CD4-positive, alpha-beta memory T cell (primary cell): Measurements from ENCODE around the gene CXorf38. TPM values are rescaled to one million over a fixed set of nuclear protein-coding genes. Genes with fewer than 3 reads are reported as not detected.

Experiments used
- polyA plus RNA-seq, 2 donors: library from polyadenylated mRNA; unstranded; fragments of 300-500 nt; fragmentation: Illumina TruSeq; gene quantifications; one replicate each; pipeline ENCODE4 v1.2.3, GENCODE V29; 2021
- total RNA-seq, 2 experiments: library from RNA; stranded (reverse); gene quantifications; one replicate each; pipeline ENCODE4 v1.2.3, GENCODE V29; 2021

Gene CXorf38
- total and polyA plus RNA-seq, 4 experiments from 2014 or later, result 25.7 to 38.7 (median 27.0) TPM

Other genes with a start within 250 kb of the CXorf38 start
- 10 to 100 TPM; 80.9 to 86.5 TPM for gene ATP6AP2, start 66.6 kb downstream of the CXorf38 start, total RNA-seq
- gene ATP6AP2, start 66.6 kb downstream of the CXorf38 start, polyA plus RNA-seq, result 100 to 1,000 TPM; 191 to 254 TPM
- not detected for gene MPC1L, start 24.1 kb downstream of the CXorf38 start, total RNA-seq
- gene MPC1L, start 24.1 kb downstream of the CXorf38 start, polyA plus RNA-seq, result not detected
- gene MED14, start 88.0 kb upstream of the CXorf38 start, total RNA-seq, result 10 to 100 TPM; 37.9 to 39.0 TPM
- 10 to 100 TPM in 1 of 2 donors, 1 to 10 TPM in 1; 3.9 to 13.3 TPM for gene MED14, start 88.0 kb upstream of the CXorf38 start, polyA plus RNA-seq